Activated CD8-positive, alpha-beta memory T cell treated with anti-CD3 and anti-CD28 coated beads for 1 hour (primary cell): Measurements from ENCODE around the gene GRIPAP1.

Experiments used
- DNase-seq, 2 donors: peaks; one replicate each; pipeline ENCODE4 v3.0.0-alpha.2; 2020; ENCODE audit warnings: low read depth in 1 of 2; ENCODE audit errors: extremely low read depth in 1 of 2

The GRIPAP1 gene

DNA sequence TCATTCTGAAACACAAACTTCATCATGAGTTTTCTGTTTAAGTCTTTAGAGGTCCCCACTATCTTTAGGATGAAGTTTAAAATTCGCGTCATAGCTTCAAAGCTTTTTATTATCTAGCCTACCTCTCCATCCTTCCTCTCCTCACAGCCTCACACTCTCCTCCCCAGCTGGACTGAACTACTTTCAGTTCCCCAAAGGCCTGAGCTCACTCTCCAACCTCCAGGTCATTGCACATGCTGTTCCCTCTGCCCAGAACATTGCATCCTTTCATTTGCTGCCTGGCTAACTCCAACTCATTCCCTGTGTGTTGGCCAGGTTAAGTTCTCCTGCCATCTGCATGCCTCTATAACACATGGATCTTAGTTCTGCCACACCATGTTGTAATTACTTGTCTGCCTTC lies 41.8 kb downstream of the GRIPAP1 start:
- DNase-seq, result no peak

DNA sequence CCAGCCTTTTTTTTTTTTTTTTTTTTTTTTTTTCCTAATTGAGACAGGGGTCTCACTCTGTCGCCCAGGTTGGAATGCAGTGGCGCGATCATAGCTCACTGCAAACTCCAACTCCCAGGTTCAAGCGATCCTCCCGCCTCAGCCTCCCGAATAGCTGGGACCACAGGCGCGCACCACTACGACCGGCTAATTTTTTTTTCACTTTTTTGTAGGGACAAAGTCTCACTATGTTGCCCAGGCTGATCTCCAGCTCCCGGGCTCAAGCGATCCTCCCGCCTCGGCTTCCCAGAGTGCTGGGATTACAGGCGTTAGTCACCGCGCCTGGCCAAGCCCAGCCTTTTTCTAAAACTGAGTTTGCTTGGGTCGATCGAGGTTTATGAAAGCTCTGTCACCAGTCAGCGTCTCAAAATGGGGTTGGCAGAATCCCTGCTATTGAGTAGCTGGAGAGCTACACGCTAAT lies 43.4 kb downstream of the GRIPAP1 start:
- no peak for DNase-seq

DNA sequence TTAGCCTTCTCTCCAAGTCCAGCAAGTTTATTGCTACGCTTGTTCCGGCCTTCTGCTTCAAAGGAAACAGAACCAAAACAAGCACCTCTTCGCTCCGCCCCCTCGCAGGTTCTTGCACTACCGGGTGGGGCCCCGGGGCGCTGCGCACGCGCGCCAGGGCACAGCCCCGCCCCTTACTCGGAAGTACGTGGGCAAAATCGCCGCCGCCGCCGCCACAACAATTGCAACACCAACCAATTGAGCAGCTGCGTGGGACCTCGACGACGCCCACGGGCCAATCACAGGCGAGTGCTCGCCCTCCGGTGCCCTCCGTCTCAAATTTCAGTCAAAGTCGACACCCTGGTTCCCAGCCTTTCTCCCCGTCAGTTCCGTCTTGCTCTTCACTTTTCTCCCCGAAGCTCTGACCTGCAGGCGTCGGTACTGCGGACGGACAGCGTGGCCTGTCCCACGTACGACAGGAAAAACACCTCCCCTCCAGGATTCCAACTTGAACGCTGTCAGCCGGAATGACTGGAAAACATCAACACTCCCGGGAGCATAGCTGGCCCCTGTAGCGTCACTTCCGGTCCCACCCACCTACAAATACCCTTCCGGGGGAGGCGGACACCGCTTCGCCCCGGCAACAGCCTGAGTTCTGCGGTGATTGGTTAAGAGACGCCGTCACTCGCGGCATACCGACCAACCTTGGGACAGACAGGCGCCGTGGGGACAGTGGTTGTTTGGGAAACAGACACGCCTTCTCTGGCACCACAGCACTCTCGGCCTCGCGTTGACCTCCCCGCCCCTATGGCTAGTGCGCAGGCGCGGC lies 44.0 kb downstream of the GRIPAP1 start:
- DNase-seq, result peak; percentile 83 to 84

DNA sequence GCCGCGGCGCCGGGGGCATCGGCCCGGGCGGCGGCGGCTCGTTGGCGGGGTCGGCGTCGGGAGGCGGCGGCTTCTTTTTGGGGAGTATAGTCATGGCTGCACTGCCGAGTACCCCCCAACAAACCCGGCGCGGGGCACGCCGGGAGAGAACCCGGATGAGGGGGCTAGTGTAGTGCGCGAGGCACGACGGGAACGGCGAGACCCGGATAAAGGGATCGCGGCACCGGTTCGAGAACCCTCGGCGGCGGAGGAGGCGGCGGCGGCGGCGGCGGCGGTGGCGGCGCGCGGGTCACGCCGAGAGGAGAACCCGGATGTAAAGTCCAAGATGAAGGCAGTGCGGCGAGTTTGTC lies 44.6 kb downstream of the GRIPAP1 start, which contains the start of gene OTUD5:
Gene OTUD5 (minus strand): TSS at position 131 of the 350 bp plus-strand sequence. CDS start 37 bp downstream, at position 94.
- peak; percentile 40 to 60 for DNase-seq

DNA sequence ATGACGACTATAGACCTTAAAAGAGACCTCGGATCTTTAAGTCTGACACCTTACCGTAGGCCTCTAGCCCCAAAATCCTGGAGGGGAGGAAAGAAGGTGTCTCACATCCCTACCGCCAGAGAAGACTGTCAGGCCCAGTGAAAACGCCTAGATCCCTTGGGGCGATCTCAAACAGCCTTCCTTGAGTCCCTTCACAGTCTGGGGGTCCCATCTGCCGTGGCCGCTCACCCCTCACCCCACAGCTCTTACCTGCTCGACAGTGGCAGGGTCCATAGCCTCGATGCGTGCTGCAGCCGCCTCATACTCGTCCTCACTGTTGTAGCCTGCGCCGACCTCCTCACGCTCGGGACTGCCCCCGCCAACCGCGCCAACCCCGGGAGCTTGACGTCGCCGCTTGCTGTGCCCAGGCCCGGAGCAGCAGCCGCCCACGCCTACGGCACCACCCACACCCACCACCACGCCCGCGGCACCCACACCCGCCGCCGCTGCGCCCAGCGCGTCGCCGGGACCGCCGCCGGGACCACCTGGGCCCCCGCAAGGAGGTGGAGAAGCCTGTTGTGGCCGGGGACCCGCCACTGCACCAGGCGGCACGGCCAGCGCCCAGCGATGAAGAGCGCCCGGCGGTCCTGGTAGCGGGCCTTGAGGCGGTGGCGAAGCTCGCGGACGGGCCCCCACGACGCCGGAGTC lies 45.2 kb downstream of the GRIPAP1 start:
- peak in 1 of 2 donors; percentile 33 for DNase-seq

DNA sequence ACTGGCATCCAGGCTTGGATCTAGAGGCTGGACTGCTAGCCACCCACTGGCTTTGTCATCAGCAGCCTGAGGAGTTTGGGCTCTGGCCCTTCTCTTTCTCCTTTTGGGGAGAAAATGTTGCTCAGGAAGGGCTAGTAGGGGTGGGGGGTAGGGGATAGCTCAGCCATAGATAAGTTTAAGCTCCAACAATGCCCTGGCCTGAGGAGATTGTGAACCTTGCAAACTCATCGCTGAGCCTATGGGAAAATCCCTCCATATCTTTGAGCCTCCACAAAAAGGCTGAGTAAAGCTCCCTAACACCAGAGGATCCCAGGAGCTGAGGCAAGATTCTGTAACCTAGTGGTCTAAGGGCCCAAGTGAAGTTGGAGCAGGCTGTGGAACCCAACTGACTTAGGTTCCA lies 53.5 kb downstream of the GRIPAP1 start:
- DNase-seq, result no peak

DNA sequence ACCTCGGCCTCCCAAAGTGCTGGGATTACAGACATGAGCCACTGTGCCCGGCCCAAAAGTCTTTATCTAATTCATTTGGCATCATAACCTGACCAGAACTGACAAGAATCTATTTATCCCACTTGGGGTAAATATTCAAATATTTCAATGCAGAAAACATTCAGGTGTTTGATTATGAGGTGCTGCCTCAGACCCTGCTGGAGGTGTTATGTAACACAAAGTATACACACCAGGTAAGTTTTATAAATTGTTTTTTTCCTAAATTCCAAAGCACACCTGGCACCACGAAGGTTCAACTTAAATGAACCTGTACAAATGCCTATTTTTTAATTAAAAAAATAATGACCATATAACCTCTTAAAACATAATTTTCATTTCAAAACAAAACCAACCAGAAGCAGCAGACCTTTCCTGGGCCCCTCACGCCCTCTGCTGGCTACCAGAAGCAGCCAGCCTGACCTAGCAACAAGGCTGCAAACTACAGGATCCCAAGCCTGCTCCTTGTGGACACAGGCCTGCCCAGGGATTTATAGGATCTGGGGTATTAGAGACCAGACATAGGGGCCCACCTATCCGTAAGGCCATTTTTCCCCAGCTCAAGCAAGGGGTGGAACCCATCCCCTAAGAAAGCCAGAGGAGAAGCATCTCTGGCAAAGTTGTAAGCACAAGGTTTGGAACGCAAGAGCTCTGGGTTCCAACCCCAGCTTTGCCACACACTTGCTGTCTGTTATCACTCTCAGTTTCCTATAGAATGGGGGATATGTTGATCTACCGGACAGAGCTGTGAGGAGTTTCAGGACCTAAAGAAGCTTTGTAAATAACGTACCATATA lies 56.3 kb downstream of the GRIPAP1 start:
- DNase-seq, result no peak

DNA sequence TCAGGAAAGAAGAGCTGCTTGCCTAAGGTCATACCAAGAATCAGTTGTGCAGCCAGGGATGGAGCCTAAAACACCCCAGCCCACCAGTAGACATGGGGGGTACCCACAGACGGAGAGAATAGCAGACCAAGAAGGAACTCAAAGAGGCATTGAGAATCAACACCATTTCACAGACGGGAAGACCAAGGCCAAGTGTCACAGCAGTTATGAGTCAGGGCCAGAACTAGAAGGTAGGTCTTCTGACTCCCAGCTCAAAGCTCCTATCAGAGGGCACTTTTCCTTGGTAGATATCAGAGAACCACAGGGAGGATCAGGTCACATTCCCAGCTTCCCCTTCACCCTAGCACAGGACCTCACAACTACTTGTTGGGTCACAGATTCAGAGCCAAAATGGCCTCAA lies 59.2 kb downstream of the GRIPAP1 start:
- no peak for DNase-seq

DNA sequence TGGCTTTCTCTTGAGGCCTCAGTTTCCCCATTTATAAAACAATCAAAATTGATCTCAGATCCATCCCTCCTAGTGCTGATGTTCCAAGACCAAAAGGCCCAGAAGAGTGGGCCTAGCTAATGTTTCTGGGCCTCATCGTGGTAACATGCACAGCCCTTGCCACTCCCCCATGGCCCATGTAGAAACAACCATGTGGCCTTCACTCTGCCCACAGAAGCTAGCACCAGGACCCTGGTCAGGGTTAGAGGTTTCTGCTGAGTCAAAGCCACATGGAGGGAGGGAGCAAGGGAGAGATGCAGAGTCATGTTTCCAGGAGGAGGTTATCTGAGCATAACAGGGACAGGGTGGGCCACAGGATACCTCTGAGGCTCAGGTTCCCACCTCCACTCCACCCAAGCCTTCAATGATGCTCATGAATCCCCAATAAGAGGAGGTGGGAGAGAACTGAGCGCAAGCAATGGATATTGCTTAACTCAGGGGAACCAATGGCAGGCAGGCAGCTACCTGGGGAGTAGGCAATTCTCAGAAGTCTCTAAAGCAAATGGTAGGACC lies 61.6 kb downstream of the GRIPAP1 start:
- no peak for DNase-seq

DNA sequence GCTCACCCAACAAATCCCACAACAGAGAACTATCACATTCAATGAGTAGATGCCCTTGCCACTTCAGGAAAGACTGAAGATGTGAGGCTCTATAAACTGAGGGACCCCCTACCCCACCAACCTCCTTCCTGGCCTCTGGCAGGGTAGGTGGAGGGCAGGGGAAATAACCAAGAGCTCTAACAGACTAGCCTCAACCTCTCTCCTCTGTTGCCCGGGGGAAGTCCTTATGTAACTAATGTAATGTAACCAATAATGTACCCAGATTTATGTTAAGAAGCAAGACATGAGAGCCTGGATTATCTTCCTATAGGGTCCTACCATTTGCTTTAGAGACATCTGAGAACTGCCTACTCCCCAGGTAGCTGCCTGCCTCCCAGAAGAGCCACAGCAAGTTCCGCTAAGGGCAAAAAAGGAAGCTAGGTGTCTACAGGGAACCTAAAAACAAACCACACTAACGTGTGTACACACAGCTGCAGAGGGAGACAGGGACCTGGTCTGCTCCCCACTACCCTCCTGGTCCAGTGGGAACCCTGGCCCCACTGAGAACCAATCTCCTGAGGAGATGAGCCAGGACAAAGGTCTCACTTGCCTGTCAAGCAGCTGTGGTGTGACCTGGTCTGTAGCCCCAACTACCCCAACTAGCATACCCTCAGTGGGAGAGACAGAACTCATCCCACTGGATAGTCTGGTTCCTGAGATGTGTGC lies 62.4 kb downstream of the GRIPAP1 start:
- no peak for DNase-seq

DNA sequence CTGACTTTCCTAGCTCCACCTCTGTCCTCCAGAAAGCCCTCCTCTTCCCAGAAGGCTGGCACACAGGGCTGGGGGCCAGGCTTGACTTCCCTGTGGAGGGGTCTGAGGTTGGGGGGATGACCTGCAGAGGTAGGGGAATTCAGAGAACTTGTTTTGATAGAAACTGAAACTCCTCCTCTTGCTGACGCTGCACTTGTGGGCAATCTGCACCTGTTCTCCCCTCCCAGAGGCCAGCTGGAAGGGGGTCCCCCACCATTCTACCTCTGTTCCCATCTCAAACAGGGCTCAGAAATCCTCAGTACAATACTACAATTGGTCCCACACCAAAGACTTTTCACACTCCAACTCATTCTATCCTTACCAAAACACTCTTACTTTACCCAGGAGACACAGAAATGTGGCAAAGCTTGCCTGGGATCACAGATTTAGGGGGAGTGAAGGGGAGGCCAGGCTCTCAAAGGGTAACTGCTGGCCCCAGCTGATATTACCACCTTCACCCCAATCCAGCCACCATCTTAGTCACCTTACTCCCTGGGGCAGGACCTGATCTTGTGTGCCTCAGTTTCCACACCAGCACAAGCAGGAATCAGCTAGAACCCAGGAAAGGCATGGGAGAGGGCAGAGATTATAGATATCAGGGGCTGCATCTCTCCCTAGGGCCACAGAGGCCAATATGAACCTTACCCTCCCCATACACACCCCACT lies 63.2 kb downstream of the GRIPAP1 start:
- no peak for DNase-seq

DNA sequence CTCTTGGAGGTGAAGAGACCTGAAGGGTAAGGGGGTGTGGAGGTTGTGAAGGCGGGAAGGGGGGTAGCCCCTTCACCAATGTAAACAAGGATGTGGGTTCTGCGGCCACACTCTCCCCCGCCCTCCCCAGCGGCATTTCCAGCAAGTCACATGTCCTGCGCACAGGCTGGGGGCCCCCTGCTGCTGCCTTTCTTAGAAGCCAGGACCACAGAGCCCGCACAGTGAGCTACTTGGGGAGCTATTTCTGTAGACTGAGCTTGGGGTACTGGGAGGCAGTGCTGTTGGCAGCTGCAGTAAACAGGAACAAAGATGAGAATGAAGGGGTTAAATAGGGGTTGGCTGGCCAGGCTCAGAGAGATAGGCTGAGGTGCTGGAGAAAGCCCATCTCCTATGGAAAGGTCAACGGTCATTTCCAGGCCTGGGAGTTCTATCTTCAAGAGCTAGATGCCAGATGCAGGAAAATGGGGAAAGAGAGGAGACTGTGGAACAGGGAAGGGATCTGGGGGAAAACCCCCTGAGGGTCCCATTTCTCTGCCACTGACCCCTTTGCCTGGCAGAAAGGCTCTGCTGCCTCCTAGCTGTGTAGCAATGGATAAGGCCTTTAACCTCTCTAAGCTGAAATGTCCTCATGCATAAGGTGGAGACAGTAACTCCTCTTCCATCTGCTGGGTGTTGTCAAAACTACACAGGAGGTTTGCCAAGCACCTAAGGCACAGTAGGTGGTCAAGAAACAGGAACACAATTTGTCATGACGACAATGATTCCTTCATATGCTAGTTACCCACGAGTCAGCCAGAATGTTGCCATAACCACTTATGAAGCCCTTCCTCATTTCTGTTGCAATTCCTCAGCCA lies 64.8 kb downstream of the GRIPAP1 start:
- DNase-seq, result peak; percentile 67 to 78

DNA sequence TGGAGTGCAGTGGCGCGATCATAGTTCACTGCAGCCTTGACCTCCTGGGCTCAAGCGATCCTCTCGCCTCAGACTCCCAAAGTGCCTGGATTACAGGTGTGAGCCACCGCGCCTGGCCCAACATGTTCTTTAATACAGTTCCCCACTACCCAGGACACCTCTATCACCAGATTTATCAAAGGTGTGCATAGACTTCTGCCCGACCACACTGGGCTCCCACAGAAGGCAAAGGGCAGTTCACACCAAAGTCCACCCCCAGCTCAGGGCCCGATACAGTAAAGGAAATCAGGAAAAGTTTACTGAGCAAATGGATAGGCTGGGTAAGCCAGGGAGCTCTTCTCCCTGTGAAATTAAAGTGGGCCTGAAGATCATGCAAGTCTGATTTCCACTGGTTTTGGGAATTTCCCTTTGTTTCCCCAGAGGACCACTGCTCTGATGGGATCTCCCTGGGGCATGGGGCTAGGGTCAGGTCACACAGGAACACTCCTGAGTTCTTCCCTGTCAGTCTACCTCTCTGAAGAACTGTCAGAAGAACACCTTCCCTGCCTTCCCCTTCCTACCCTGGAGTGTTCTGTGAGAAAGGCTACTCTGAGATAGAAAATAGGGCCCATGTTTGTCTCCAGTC lies 65.5 kb downstream of the GRIPAP1 start:
- no peak for DNase-seq

DNA sequence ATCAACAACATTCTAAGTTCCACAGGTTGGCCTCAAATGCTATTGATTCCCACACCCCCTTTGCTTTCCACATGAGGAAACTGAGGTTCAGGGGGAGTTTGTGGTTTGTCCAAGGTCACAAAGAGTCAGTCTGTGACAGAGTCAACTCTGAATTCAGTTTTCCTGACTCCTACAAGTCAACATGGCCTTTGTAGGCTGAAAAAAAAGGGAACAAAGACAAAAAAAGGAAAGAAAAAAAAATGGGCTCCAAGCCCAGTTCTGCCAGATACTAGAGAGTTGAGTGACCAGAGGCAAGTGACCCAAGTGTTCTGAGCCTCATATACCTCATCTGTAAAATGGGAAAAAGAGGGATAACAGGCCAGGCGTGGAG lies 66.8 kb downstream of the GRIPAP1 start:
- no peak for DNase-seq

DNA sequence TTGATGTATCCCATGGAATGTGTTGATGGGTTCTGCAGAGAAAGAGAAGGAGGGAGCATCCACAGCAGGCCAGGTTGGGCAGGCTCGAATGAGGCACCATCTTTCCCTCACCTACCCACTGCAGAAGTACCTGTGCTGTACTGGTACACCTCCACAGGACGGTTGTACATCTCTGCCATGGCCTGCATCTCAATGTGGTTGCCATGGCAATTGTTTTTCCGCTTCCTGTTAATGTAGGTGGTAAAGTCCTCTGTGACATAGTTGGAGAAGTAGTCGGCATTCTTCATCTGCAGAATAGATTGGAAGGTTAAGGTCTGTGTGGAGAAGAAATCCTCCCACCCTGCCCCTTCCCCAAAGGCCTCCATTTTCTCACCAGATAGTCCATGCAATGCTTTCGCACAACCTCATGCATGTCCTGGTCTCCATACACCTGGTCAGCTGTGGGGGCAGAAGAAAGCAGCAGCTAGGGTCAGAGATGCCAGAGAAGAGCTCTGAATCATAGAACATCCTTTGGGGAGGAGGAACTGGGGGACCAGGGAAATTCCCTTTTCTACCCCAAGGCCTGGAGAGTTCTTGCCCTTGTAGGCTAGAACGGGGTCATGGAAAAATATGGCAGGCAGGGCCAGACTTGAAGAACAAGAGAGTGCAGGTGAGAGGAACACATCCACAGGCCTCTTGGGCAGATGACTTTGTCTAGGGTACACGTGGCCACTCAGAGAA lies 67.3 kb downstream of the GRIPAP1 start:
- DNase-seq, result no peak

DNA sequence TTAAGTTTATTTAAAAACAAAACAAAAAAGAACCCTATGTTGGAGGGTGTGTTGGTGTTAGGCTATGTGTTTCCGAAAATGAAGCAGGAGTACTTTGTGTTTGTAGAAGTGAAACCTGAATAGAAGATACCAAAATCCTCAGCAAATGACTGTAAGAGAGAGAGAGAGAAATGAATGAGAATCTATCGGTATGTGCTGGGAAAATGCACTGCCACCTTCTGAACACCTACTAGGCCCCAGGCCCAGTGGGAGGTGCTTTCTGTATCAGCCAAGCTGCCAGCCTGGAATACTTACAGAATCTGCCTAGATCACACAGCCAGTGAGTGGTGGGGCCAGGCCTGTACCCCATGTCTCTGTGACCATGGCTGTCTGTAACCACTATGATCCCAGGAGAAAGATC lies 68.3 kb downstream of the GRIPAP1 start:
- DNase-seq, result no peak

DNA sequence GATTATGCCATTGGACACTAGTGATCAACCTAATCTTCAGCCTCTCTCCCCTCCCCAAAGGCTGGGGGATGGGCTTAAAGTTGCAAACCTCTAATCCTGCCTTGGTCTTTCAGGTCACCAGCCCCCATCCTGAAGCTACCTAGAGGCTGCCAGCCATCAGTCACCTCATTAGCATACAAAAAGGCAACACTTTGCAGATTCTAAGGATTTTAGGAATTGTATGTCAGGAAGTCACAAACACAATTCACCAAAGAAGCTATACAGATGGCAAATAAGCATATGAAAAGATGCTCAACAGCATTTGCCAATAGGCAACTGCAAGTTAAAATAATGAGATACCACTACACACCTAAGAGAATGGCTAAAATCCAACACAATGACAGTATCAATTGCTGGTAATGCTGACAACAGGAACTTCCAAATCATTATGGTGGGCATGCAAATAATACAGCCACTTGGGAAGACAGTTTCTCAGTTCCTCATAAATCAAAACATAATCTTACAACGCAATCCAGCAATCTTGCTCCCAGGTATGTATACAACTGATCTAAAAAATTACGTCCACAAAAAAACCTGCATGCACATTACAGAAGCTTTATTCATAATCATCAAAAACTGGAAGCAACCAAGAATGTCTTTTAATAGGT lies 74.2 kb downstream of the GRIPAP1 start:
- no peak for DNase-seq
